Neural progenitor cell (in vitro differentiated cells): Measurements from ENCODE around the gene TMEM63C. TPM values are rescaled to one million over a fixed set of nuclear protein-coding genes. Genes with fewer than 3 reads are reported as not detected.

Experiments used
- DNase-seq: peaks from one replicate; pipeline ENCODE4 v3.0.0-alpha.2; 2016; ENCODE audit warnings: low spot score
- H2AFZ ChIP-seq: fragments of 200-600 bp; sonication (generic); replicated peaks from 2 replicates; pipeline ENCODE4 v1.6.1; 2016; ENCODE audit warnings: antibody characterized with exemption
- H3F3A ChIP-seq: fragments of 200-600 bp; sonication (generic); 2 replicates; pipeline ENCODE4 v1.6.1; 2016; ENCODE audit warnings: antibody characterized with exemption, low read depth
- H3K27ac ChIP-seq: fragments of 200-600 bp; sonication (generic); 2 replicates; pipeline ENCODE4 v1.5.1; 2016; ENCODE audit warnings: mild to moderate bottlenecking
- H3K27me3 ChIP-seq: fragments of 200-600 bp; sonication (generic); 2 replicates; pipeline ENCODE4 v1.6.1; 2016; ENCODE audit warnings: mild to moderate bottlenecking, moderate library complexity
- H3K36me3 ChIP-seq: fragments of 200-600 bp; sonication (generic); 2 replicates; pipeline ENCODE4 v1.5.1; 2016
- H3K4me1 ChIP-seq: fragments of 200-600 bp; sonication (generic); 2 replicates; pipeline ENCODE4 v1.6.1; 2016; ENCODE audit warnings: mixed run types
- H3K4me2 ChIP-seq: fragments of 200-600 bp; sonication (generic); 2 replicates; pipeline ENCODE4 v1.6.1; 2016
- H3K4me3 ChIP-seq: fragments of 200-600 bp; sonication (generic); 2 replicates; pipeline ENCODE4 v1.5.1; 2016
- H3K79me2 ChIP-seq: fragments of 200-600 bp; sonication (generic); 2 replicates; pipeline ENCODE4 v1.6.1; 2016; ENCODE audit warnings: low read depth
- H3K9ac ChIP-seq: fragments of 200-600 bp; sonication (generic); 2 replicates; pipeline ENCODE4 v1.6.1; 2016
- H3K9me3 ChIP-seq: fragments of 200-600 bp; sonication (generic); 2 replicates; pipeline ENCODE4 v1.5.1; 2016; ENCODE audit warnings: low read depth
- H4K20me1 ChIP-seq: fragments of 200-600 bp; sonication (generic); 2 replicates; pipeline ENCODE4 v1.6.1; 2016; ENCODE audit warnings: low read depth
- H3K27ac Mint-ChIP-seq: 3 replicates; pipeline ENCODE4 v1.8.0; 2021; ENCODE audit warnings: mixed read lengths
- H3K27me3 Mint-ChIP-seq: 2 replicates; pipeline ENCODE4 v1.8.0; 2022; ENCODE audit warnings: low read depth, mild to moderate bottlenecking, inconsistent platforms, moderate library complexity, mixed read lengths; ENCODE audit not compliant: insufficient read depth
- H3K36me3 Mint-ChIP-seq: 3 replicates; pipeline ENCODE4 v1.8.0; 2021; ENCODE audit warnings: mixed read lengths
- H3K4me1 Mint-ChIP-seq: 3 replicates; pipeline ENCODE4 v1.8.0; 2021; ENCODE audit warnings: mixed read lengths
- H3K4me3 Mint-ChIP-seq: 3 replicates; pipeline ENCODE4 v1.8.0; 2021; ENCODE audit warnings: mild to moderate bottlenecking, moderate library complexity, mixed read lengths
- H3K9me3 Mint-ChIP-seq: 3 replicates; pipeline ENCODE4 v1.8.0; 2020; ENCODE audit warnings: mixed read lengths
- CTCF ChIP-seq: fragments of 200-600 bp; sonication (generic); IDR thresholded peaks from 2 replicates; pipeline ENCODE4 v1.5.1; 2017; ENCODE audit warnings: antibody characterized with exemption, mild to moderate bottlenecking
- EZH2 ChIP-seq: fragments of 200-600 bp; sonication (generic); IDR thresholded peaks from 2 replicates; pipeline ENCODE4 v1.6.1; 2017; ENCODE audit warnings: antibody characterized with exemption, mild to moderate bottlenecking, moderate library complexity
- EZH2phosphoT487 ChIP-seq: fragments of 200-600 bp; sonication (generic); IDR thresholded peaks from 2 replicates; pipeline ENCODE4 v1.6.1; 2017; ENCODE audit warnings: antibody characterized with exemption
- total RNA-seq: library from RNA; depleted of rRNA; stranded (reverse); fragments of >200 nt; gene quantifications from 2 replicates; pipeline ENCODE4 v1.2.3, GENCODE V29; 2015; ENCODE audit warnings: low replicate concordance

Gene TMEM63C
- total RNA-seq, 1 donor from 2014 or later = 1.5 TPM

GRCh38 chr14:77133720-77134338 lies 47.8 kb upstream of the TMEM63C start:
- no peaks in the 10 kb centered on the region for H3K9me3 ChIP-seq
- DNase-seq = peak; percentile 95
- Mint-ChIP-seq H3K4me3 (no peak overlapping the region), H3K4me1 (peaks cover 2% of the 10 kb centered on the region), H3K27me3 (peaks cover 20% of the 10 kb centered on the region), H3K36me3 (no peaks in the 10 kb centered on the region), H3K9me3 (no peaks in the 10 kb centered on the region), H3K27ac (no peak overlapping the region)
- H3K9ac ChIP-seq = no peak overlapping the region
- peak; percentile 16 for TF ChIP-seq CTCF
- no peak for TF ChIP-seq EZH2phosphoT487
- H3K4me1 ChIP-seq = no peaks in the 10 kb centered on the region
- no peaks in the 10 kb centered on the region for H3K36me3 ChIP-seq
- H3F3A ChIP-seq = no peaks in the 10 kb centered on the region
- no peak overlapping the region for H3K27ac ChIP-seq
- H3K4me2 ChIP-seq = no peak overlapping the region
- H3K4me3 ChIP-seq = no peak overlapping the region
- no peaks in the 10 kb centered on the region for H3K79me2 ChIP-seq
- peaks cover 20% of the 10 kb centered on the region for H4K20me1 ChIP-seq
- H3K27me3 ChIP-seq = peaks cover 48% of the 10 kb centered on the region
- no peak overlapping the region for H2AFZ ChIP-seq

DNA sequence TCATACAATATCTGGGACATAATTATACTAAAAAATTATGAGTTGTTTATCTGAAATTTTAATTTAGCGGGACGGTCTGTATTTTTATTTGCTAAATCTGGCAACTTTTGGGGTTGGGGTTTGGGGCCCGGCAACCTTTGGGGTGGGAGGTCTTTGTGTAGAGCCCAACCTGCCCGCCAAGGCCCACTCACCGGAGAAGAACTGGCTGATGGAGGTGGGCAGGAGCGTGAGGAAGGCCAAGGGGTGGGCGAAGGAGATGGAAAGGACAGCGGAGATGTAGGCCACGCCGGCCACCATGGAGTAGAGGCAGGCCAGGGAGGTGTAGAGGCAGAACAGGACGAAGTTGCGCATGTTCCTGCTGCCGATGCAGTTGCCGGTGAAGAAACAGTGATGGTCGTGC lies 42.6 kb upstream of the TMEM63C start:
- H3K27me3 Mint-ChIP-seq = peaks cover 47% of the 10 kb centered on the region
- H3K9me3 Mint-ChIP-seq = no peaks in the 10 kb centered on the region
- peaks cover 45% of the 10 kb centered on the region for H4K20me1 ChIP-seq
- H3K4me2 ChIP-seq = peak overlapping the region; percentile 100
- peaks cover 18% of the 10 kb centered on the region for H3K4me1 ChIP-seq
- H3K9ac ChIP-seq = no peak overlapping the region
- H2AFZ ChIP-seq = no peak overlapping the region
- DNase-seq = no peak
- peaks cover 91% of the 10 kb centered on the region for H3K27me3 ChIP-seq
- TF ChIP-seq EZH2 (no peak), CTCF (no peak), EZH2phosphoT487 (no peak)
- H3K4me3 Mint-ChIP-seq = peak overlapping the region; percentile 88
- no peaks in the 10 kb centered on the region for H3K36me3 ChIP-seq
- no peak overlapping the region for H3K4me3 ChIP-seq
- no peak overlapping the region for H3K27ac ChIP-seq
- H3K27ac Mint-ChIP-seq = no peak overlapping the region
- no peaks in the 10 kb centered on the region for H3K36me3 Mint-ChIP-seq
- no peaks in the 10 kb centered on the region for H3K79me2 ChIP-seq
- H3K9me3 ChIP-seq = no peaks in the 10 kb centered on the region
- H3F3A ChIP-seq = peaks cover 32% of the 10 kb centered on the region
- H3K4me1 Mint-ChIP-seq = peaks cover 31% of the 10 kb centered on the region

DNA sequence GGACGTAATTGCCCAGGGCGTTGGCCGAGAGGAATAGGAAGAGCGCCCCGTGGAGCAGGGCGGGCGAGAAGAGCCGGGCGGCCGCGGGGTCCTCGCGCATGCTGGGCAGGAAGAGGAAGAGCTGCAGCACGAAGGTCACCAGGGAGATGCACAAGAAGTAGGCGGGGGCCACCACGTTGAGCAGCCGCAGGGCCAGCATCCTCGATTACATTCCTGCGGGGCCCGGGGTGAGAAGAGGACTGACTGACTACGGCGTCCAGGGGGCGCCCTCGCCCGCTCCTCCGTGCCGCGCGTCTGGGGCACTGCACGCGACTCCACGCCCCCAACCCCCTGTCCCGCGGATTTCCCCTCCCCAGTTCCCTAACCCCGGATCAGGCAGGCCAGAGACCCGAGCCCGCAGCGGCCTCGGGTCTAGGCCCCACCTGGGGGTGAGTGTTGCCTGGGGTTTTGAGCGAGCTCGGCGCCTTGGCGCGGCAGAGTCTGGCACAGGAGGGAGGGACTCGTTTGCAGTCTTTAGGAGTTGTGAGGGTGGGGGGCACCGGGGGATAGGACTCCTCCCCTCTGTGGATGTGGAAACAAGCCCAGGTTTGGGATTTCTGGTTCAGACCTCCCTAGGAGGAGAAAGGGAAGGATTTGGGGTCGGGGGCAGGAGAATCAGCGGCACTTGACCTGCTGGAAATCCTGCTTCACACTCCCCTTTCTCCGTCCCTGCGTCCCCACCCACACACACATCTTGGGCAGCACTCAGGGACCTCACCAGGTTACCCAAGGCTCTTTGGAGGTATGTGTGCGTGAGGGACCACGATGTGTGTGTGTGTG lies 41.8 kb upstream of the TMEM63C start:
- no peak for TF ChIP-seq EZH2
- TF ChIP-seq EZH2phosphoT487 = no peak
- peak; percentile 84 for TF ChIP-seq CTCF
- Mint-ChIP-seq H3K9me3 (no peaks in the 10 kb centered on the region), H3K4me3 (peak overlapping the region; percentile 88), H3K4me1 (peaks cover 35% of the 10 kb centered on the region), H3K27ac (no peak overlapping the region), H3K27me3 (peaks cover 49% of the 10 kb centered on the region), H3K36me3 (no peaks in the 10 kb centered on the region)
- DNase-seq = peak; percentile 90
- Histone ChIP-seq H3K4me1 (peaks cover 18% of the 10 kb centered on the region), H3K9ac (no peak overlapping the region), H3K4me2 (peak overlapping the region; percentile 100), H3K9me3 (no peaks in the 10 kb centered on the region), H4K20me1 (peaks cover 37% of the 10 kb centered on the region), H2AFZ (peak overlapping the region; percentile 77), H3K27ac (no peak overlapping the region), H3K36me3 (no peaks in the 10 kb centered on the region), H3K4me3 (peak overlapping the region; percentile 76), H3K27me3 (peaks cover 91% of the 10 kb centered on the region), H3K79me2 (no peaks in the 10 kb centered on the region), H3F3A (peaks cover 32% of the 10 kb centered on the region)
